H1 (cell line): ENCODE data around the gene SLX4. TPM values are rescaled to one million over a fixed set of nuclear protein-coding genes. Genes with fewer than 3 reads are reported as not detected.

Source experiments
- CTCF ChIA-PET: fragments of 300-600 bp; sonication (Branson Sonifier 250); formaldehyde crosslinking; loops from one replicate; lab custom pipeline; 2021; ENCODE audit not compliant: partially characterized antibody; lab: Charles Lee
- POLR2A ChIA-PET: fragments of 300-600 bp; sonication (Branson Sonifier 250); formaldehyde crosslinking; loops from one replicate; lab custom pipeline; 2021; ENCODE audit warnings: inconsistent platforms; ENCODE audit not compliant: partially characterized antibody; lab: Charles Lee
- DNase-seq, 2 experiments: peaks; one replicate each; pipeline versions ENCODE4 v3.0.0 to v3.0.0-alpha.2; 2010 to 2022; ENCODE audit warnings: low spot score in 2 of 2, low read depth in 1 of 2, mixed read lengths in 1 of 2
- FAIRE-seq: peaks from 2 replicates; lab custom pipeline; 2011; peaks lifted over from hg19 to GRCh38; lab: Jason Lieb, UNC
- H2AFZ ChIP-seq: 2 replicates; pipeline ENCODE4 v1.8.1; 2012; ENCODE audit warnings: low read length, inconsistent platforms
- H2AK5ac ChIP-seq: 2 replicates; pipeline ENCODE4 v1.6.1; 2013; ENCODE audit warnings: low read depth, low read length
- H2BK120ac ChIP-seq: replicated peaks from 2 replicates; pipeline ENCODE3; 2013; ENCODE audit warnings: low read depth, low read length, inconsistent platforms
- H2BK12ac ChIP-seq: 2 replicates; pipeline ENCODE4 v1.6.1; 2013; ENCODE audit warnings: low read depth, low read length
- H2BK15ac ChIP-seq: 2 replicates; pipeline ENCODE4 v1.6.1; 2013; ENCODE audit warnings: low read length
- H2BK20ac ChIP-seq: 2 replicates; pipeline ENCODE4 v1.6.1; 2013; ENCODE audit warnings: low read length
- H2BK5ac ChIP-seq: 2 replicates; pipeline ENCODE4 v1.6.1; 2013; ENCODE audit warnings: low read depth, low read length
- H3K14ac ChIP-seq: 2 replicates; pipeline ENCODE4 v1.6.1; 2013; ENCODE audit warnings: inconsistent platforms; ENCODE audit not compliant: insufficient read length
- H3K18ac ChIP-seq: 2 replicates; pipeline ENCODE4 v1.6.1; 2013; ENCODE audit warnings: low read length; ENCODE audit errors: extremely low read depth
- H3K23ac ChIP-seq: 2 replicates; pipeline ENCODE4 v1.6.1; 2013; ENCODE audit warnings: inconsistent platforms; ENCODE audit not compliant: insufficient read length
- H3K23me2 ChIP-seq: 2 replicates; pipeline ENCODE4 v1.6.1; 2013; ENCODE audit warnings: low read depth, low read length
- H3K27ac ChIP-seq: 2 replicates; pipeline ENCODE4 v1.6.1; 2011; ENCODE audit warnings: low read depth, low read length, inconsistent platforms
- H3K27me3 ChIP-seq, 4 experiments: replicated peaks in 1 of 4; 1 replicate in 1 of 4; 2 replicates in 3 of 4; pipeline versions ENCODE4 v1.6.1 to v1.8.1; 2011 to 2013; ENCODE audit warnings: low read length in 3 of 4, mild to moderate bottlenecking in 3 of 4, inconsistent platforms in 2 of 4, mixed read lengths in 2 of 4, moderate library complexity in 1 of 4; ENCODE audit not compliant: control insufficient read depth in 3 of 4, insufficient read depth in 3 of 4; ENCODE audit errors: extremely low read depth in 1 of 4
- H3K36me3 ChIP-seq, 4 experiments: 2 replicates each; pipeline versions ENCODE4 v1.6.1 to v1.8.1; 2011 to 2013; ENCODE audit warnings: mild to moderate bottlenecking in 4 of 4, low read length in 3 of 4, moderate library complexity in 2 of 4, control low read depth in 1 of 4, inconsistent platforms in 1 of 4; ENCODE audit not compliant: insufficient read depth in 4 of 4, control insufficient read depth in 2 of 4
- H3K4ac ChIP-seq: replicated peaks from 2 replicates; pipeline ENCODE3; 2013; ENCODE audit warnings: low read length, low read depth, mixed read lengths, inconsistent platforms; ENCODE audit not compliant: insufficient read length
- H3K4me1 ChIP-seq, 4 experiments: replicated peaks in 1 of 4; 1 replicate in 1 of 4; 2 replicates in 3 of 4; pipeline versions ENCODE4 v1.6.1 to v1.8.1; 2011 to 2013; ENCODE audit warnings: low read length in 3 of 4, inconsistent platforms in 2 of 4, mixed read lengths in 1 of 4; ENCODE audit not compliant: insufficient read depth in 4 of 4, control insufficient read depth in 3 of 4
- H3K4me2 ChIP-seq, 2 experiments: 2 replicates each; pipeline versions ENCODE4 v1.6.1 to v1.8.1; 2011 to 2013; ENCODE audit warnings: low read depth in 2 of 2, low read length in 2 of 2, control low read depth in 1 of 2, inconsistent platforms in 1 of 2, mild to moderate bottlenecking in 1 of 2; ENCODE audit not compliant: insufficient read depth in 1 of 2
- H3K4me3 ChIP-seq, 4 experiments: fragments of 200-600, 300-600 bp in 1 of 4; sonication (generic), shearing (Covaris generic), sonication (Bioruptor Twin) in 1 of 4; 2 replicates each; pipeline versions ENCODE4 v1.5.1 to v1.8.1; 2011 to 2016; ENCODE audit warnings: low read length in 4 of 4, low read depth in 3 of 4, control low read depth in 2 of 4, inconsistent platforms in 2 of 4, mild to moderate bottlenecking in 2 of 4, mixed read lengths in 1 of 4, moderate library complexity in 1 of 4; ENCODE audit not compliant: insufficient read depth in 2 of 4; ENCODE audit errors: extremely low read depth in 1 of 4
- H3K56ac ChIP-seq: replicated peaks from 2 replicates; pipeline ENCODE3; 2013; ENCODE audit warnings: low read depth, mild to moderate bottlenecking, mixed read lengths, low read length, inconsistent platforms; ENCODE audit not compliant: insufficient read length
- H3K79me1 ChIP-seq: 2 replicates; pipeline ENCODE4 v1.6.1; 2013; ENCODE audit warnings: low read depth, low read length, control low read depth
- H3K79me2 ChIP-seq, 2 experiments: 2 replicates each; pipeline versions ENCODE4 v1.6.1 to v1.8.1; 2012 to 2013; ENCODE audit warnings: low read length in 2 of 2, mild to moderate bottlenecking in 2 of 2, inconsistent platforms in 1 of 2; ENCODE audit not compliant: insufficient read depth in 2 of 2, control insufficient read depth in 1 of 2
- H3K9ac ChIP-seq, 4 experiments: replicated peaks in 1 of 4; 1 replicate in 1 of 4; 2 replicates in 3 of 4; pipeline versions ENCODE4 v1.6.1 to v1.8.1; 2011 to 2013; ENCODE audit warnings: low read depth in 3 of 4, low read length in 3 of 4, control low read depth in 2 of 4, mild to moderate bottlenecking in 2 of 4, moderate library complexity in 2 of 4, inconsistent platforms in 1 of 4; ENCODE audit errors: extremely low read depth in 1 of 4
- H3K9me3 ChIP-seq, 2 experiments: 2 replicates each; pipeline versions ENCODE4 v1.6.1 to v1.8.1; 2012 to 2013; ENCODE audit warnings: mild to moderate bottlenecking in 2 of 2, moderate library complexity in 2 of 2, control low read depth in 1 of 2, inconsistent platforms in 1 of 2, low read depth in 1 of 2, low read length in 1 of 2, mixed read lengths in 1 of 2; ENCODE audit not compliant: insufficient read depth in 2 of 2
- H4K20me1 ChIP-seq, 2 experiments: replicated peaks in 1 of 2; 2 replicates each; pipeline versions ENCODE3 to v1.8.1; 2011 to 2013; ENCODE audit warnings: inconsistent platforms in 2 of 2, low read length in 2 of 2, mild to moderate bottlenecking in 1 of 2; ENCODE audit not compliant: insufficient read depth in 2 of 2, control insufficient read depth in 1 of 2
- H4K5ac ChIP-seq: 2 replicates; pipeline ENCODE4 v1.6.1; 2013; ENCODE audit warnings: low read length, low read depth, mixed read lengths, inconsistent platforms; ENCODE audit not compliant: insufficient read length
- H4K8ac ChIP-seq: 2 replicates; pipeline ENCODE4 v1.8.0; 2013; ENCODE audit warnings: mild to moderate bottlenecking, moderate library complexity, low read length, inconsistent platforms; ENCODE audit not compliant: insufficient read depth; ENCODE audit errors: extremely low read depth
- H4K91ac ChIP-seq: replicated peaks from 2 replicates; pipeline ENCODE3; 2013; ENCODE audit warnings: low read length, mixed read lengths, inconsistent platforms; ENCODE audit not compliant: insufficient read length
- BRCA1 ChIP-seq: IDR thresholded peaks from 2 replicates; pipeline ENCODE4 v1.6.1; 2012; ENCODE audit warnings: low read depth, low read length, improper control_type of control experiment
- KDM4A ChIP-seq: IDR thresholded peaks from one replicate; pipeline ENCODE4 v1.7.1; 2012; ENCODE audit warnings: low read depth, mild to moderate bottlenecking, moderate library complexity, low read length, inconsistent platforms; ENCODE audit not compliant: severe bottlenecking
- RXRA ChIP-seq: IDR thresholded peaks from 2 replicates; pipeline ENCODE4 v1.6.1; 2011; ENCODE audit warnings: low read depth, mild to moderate bottlenecking, low read length, moderate library complexity; ENCODE audit not compliant: insufficient read depth
- SRF ChIP-seq: IDR thresholded peaks from 2 replicates; pipeline ENCODE4 v1.6.1; 2011; ENCODE audit warnings: mild to moderate bottlenecking, low read depth, low read length, moderate library complexity
- SUZ12 ChIP-seq: fragments of 200-600 bp; sonication (generic); IDR thresholded peaks from 2 replicates; pipeline ENCODE4 v1.6.1; 2012; ENCODE audit warnings: mild to moderate bottlenecking, inconsistent platforms, low read length, moderate library complexity, mixed read lengths
- TAF7 ChIP-seq: optimal IDR thresholded peaks from 2 replicates; pipeline ENCODE3; 2011; ENCODE audit warnings: low read depth, mild to moderate bottlenecking, inconsistent platforms, low read length, moderate library complexity, borderline replicate concordance
- TEAD4 ChIP-seq: IDR thresholded peaks from 2 replicates; pipeline ENCODE4 v1.6.1; 2012; ENCODE audit warnings: low read depth, low read length, inconsistent platforms, mixed read lengths
- ZNF274 ChIP-seq: IDR thresholded peaks from 2 replicates; pipeline ENCODE4 v1.7.0; 2012; ENCODE audit warnings: low read length, borderline replicate concordance; ENCODE audit errors: extremely low read depth
- WGBS, 2 experiments: shearing (Covaris generic) in 1 of 2; methylation state at CpG; one replicate each; pipeline versions ENCODE4 v1.1.6 to v1.1.7; 2013 to 2015; ENCODE audit warnings: low lambda C conversion rate in 2 of 2, mixed read lengths in 2 of 2, inconsistent platforms in 1 of 2, low coverage in 1 of 2, missing lambda C conversion rate in 1 of 2; ENCODE audit not compliant: insufficient replicate concordance in 2 of 2, insufficient coverage in 1 of 2, insufficient read length in 1 of 2; ENCODE audit errors: extremely low coverage in 1 of 2, missing lambda C conversion rate in 1 of 2; 5-methylcytosine and 5-hydroxymethylcytosine counted together
- polyA plus RNA-seq, 7 experiments: library from polyadenylated mRNA; depleted of rRNA in 3 of 7; stranded (reverse) in 5 of 7; unstranded in 2 of 7; fragments of >200 nt in 5 of 7; fragments of 200-250 nt in 2 of 7; gene quantifications; 1 replicate in 5 of 7; 2 replicates in 1 of 7; 4 replicates in 1 of 7; pipeline versions ENCODE4 v1.2.1 to v1.2.3, GENCODE V29; 2011 to 2013; ENCODE audit warnings: missing spikeins in 2 of 7, mixed read lengths in 2 of 7
- total RNA-seq: library from RNA; stranded (reverse); fragmentation: NEBNext Ultra II Directional; extraction: Animal tissue kit (Norgen Biotek cat#: 25700); gene quantifications from 2 replicates; pipeline ENCODE4 v1.2.1, GENCODE V29; 2021
- TF ChIP-seq, protein P1 (sequence below), 3 experiments: IDR thresholded peaks; 1 replicate in 2 of 3; 2 replicates in 1 of 3; pipeline versions ENCODE4 v1.5.1 to v1.6.1; 2011; ENCODE audit warnings: low read length in 3 of 3, mild to moderate bottlenecking in 3 of 3, inconsistent platforms in 2 of 3, low read depth in 1 of 3, moderate library complexity in 1 of 3; ENCODE audit not compliant: insufficient read depth in 1 of 3; ENCODE audit errors: control extremely low read depth in 1 of 3
- TF ChIP-seq, protein P2 (sequence below): IDR thresholded peaks from 2 replicates; pipeline ENCODE4 v1.6.1; 2012; ENCODE audit warnings: inconsistent platforms

SLX4 gene
- total and polyA plus RNA-seq, 2 of the 8 experiments (the other 6 are each of a cell fraction or from before 2014, with no cell fraction given) = 4.4 to 11.4 TPM

DNA sequence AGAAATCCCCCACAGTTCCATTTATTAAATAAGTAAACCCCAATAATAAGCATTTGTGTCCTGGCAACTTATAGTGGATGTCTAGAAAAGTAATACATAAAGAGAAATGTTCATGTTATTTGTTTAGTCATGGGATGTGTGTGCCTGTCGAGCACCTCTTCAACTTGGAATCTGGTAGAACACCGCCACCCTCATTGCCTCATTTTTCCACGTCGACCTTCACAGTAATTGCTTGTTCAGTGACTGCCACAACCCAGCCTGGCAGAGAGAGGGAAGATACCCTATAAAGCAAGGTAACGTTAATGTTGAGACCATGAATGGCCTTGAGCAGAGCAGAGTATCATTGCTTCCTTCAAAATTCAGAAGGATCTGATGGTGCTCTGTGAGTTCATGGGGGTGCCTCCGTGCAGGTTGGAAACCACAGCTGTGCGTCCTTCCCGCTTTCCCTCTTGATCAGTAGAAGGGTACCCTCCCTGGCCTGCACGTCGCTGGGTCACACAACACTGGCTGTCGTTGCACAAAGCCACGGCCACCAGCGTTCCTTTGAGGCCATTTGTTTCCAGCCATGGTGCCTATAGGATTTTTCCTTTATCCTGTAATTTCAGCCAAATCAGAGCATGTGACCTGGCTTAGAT, 39.3 kb upstream of the SLX4 start:
- 94% methylated on average over 13 of the region's 13 CpGs; no CpG with 5 or more reads in 1 of the 2 experiments for WGBS, 2 experiments
- H2AFZ ChIP-seq = no peak overlapping the region
- H3K23me2 ChIP-seq = no peaks in the 10 kb centered on the region
- FAIRE-seq (no peak), DNase-seq (peak in 1 of 2 experiments; percentile 35)
- CTCF ChIA-PET = interaction anchor here (0.7 to 1.4 kb wide), 5 partner anchors 10 to 125 kb away, joined by 3 to 4 read pairs (median 3); no protein-coding TSS in a partner anchor
- H2AK5ac ChIP-seq = no peak overlapping the region
- no peaks in the 10 kb centered on the region for H3K9me3 ChIP-seq
- no peak overlapping the region for H3K56ac ChIP-seq
- H4K5ac ChIP-seq = no peak overlapping the region
- no peak overlapping the region for H3K9ac ChIP-seq
- no peaks in the 10 kb centered on the region for H3K27me3 ChIP-seq
- H3K14ac ChIP-seq = no peak overlapping the region
- no peak overlapping the region for H2BK5ac ChIP-seq
- H2BK20ac ChIP-seq = no peak overlapping the region
- H4K91ac ChIP-seq = no peak overlapping the region
- no peak overlapping the region for H2BK12ac ChIP-seq
- no peak overlapping the region for H3K4me2 ChIP-seq
- H3K79me1 ChIP-seq = no peaks in the 10 kb centered on the region
- no peak overlapping the region for H3K4ac ChIP-seq
- H3K27ac ChIP-seq = no peak overlapping the region
- no peak overlapping the region for H3K18ac ChIP-seq
- H2BK120ac ChIP-seq = no peak overlapping the region
- H3K36me3 ChIP-seq = peaks cover 0 to 5% (median 3%) of the 10 kb centered on the region in 4 experiments; a peak in 4 of 8 replicates
- no peak overlapping the region for H4K8ac ChIP-seq
- H3K79me2 ChIP-seq = no peaks in the 10 kb centered on the region
- peaks cover 0 to 4% of the 10 kb centered on the region in 2 experiments for H4K20me1 ChIP-seq
- H2BK15ac ChIP-seq = no peak overlapping the region
- POLR2A ChIA-PET = interaction anchor here (1.3 kb wide), 1 partner anchor 11 kb away, joined by 4 read pairs; no protein-coding TSS in a partner anchor
- H3K4me1 ChIP-seq = peaks cover 4 to 21% (median 16%) of the 10 kb centered on the region in 4 experiments
- no peak overlapping the region for H3K4me3 ChIP-seq
- H3K23ac ChIP-seq = no peak overlapping the region
- TF ChIP-seq TEAD4 = no peak
- TF ChIP-seq SUZ12 = no peak
- TF ChIP-seq, protein P1, sequence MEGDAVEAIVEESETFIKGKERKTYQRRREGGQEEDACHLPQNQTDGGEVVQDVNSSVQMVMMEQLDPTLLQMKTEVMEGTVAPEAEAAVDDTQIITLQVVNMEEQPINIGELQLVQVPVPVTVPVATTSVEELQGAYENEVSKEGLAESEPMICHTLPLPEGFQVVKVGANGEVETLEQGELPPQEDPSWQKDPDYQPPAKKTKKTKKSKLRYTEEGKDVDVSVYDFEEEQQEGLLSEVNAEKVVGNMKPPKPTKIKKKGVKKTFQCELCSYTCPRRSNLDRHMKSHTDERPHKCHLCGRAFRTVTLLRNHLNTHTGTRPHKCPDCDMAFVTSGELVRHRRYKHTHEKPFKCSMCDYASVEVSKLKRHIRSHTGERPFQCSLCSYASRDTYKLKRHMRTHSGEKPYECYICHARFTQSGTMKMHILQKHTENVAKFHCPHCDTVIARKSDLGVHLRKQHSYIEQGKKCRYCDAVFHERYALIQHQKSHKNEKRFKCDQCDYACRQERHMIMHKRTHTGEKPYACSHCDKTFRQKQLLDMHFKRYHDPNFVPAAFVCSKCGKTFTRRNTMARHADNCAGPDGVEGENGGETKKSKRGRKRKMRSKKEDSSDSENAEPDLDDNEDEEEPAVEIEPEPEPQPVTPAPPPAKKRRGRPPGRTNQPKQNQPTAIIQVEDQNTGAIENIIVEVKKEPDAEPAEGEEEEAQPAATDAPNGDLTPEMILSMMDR (IDR thresholded peaks at IDR 0.05; ENCODE audit: control extremely low read depth in 1 of 3, insufficient read depth in 1 of 3, low read depth in 1 of 3, low read length in 3 of 3) = no peak
- no peak for TF ChIP-seq RXRA
- TF ChIP-seq TAF7 = no peak
- no peak for TF ChIP-seq SRF
- no peak for TF ChIP-seq BRCA1
- no peak for TF ChIP-seq ZNF274
- TF ChIP-seq KDM4A = no peak
- TF ChIP-seq, protein P2, sequence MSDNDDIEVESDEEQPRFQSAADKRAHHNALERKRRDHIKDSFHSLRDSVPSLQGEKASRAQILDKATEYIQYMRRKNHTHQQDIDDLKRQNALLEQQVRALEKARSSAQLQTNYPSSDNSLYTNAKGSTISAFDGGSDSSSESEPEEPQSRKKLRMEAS = no peak
